ENCODE data around the gene ACTL10.

DNA sequence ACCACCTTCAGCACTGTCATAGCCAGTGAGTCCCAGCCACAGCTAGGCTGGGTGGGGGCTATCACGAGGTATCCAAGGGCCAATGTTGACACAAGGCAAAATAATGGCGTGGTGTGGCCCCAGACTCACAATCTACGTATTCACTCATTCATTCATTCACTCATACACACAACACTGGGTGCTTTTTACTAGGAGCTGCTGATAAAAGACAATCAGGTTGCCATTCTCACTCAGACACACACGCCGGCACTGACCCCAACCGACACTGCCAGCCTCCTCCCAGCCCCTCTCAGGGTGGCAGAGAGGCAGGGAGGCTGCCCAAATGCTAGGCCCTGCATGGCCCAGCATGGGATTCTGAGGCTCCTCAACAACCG lies 6.1 kb upstream of the ACTL10 start:
- TF ChIP-seq, protein P1, sequence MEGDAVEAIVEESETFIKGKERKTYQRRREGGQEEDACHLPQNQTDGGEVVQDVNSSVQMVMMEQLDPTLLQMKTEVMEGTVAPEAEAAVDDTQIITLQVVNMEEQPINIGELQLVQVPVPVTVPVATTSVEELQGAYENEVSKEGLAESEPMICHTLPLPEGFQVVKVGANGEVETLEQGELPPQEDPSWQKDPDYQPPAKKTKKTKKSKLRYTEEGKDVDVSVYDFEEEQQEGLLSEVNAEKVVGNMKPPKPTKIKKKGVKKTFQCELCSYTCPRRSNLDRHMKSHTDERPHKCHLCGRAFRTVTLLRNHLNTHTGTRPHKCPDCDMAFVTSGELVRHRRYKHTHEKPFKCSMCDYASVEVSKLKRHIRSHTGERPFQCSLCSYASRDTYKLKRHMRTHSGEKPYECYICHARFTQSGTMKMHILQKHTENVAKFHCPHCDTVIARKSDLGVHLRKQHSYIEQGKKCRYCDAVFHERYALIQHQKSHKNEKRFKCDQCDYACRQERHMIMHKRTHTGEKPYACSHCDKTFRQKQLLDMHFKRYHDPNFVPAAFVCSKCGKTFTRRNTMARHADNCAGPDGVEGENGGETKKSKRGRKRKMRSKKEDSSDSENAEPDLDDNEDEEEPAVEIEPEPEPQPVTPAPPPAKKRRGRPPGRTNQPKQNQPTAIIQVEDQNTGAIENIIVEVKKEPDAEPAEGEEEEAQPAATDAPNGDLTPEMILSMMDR (IDR thresholded peaks at IDR 0.05 in 8 of 11, conservative IDR thresholded peaks at IDR 0.05 in 3 of 11), result no peak
- TF ChIP-seq POLR2AphosphoS5 (IDR thresholded peaks at IDR 0.05), result peak in 1 of 3 donors; percentile 2
- no peak for TF ChIP-seq POLR2A (IDR thresholded peaks at IDR 0.05)
